Measurements from ENCODE around the gene GPR183. TPM values are rescaled to one million over a fixed set of nuclear protein-coding genes. Genes with fewer than 3 reads are reported as not detected.

The GPR183 gene
- total and polyA plus RNA-seq, 10 of the 15 experiments (the other 5 are each of a cell fraction or from before 2014, with no cell fraction given): 134 to 669 (median 225) TPM

- no peak for DNase-seq (ENCODE audit: low read depth, low spot score)
- peak overlapping the region; percentile 93 for H3K27ac ChIP-seq (ENCODE audit: control insufficient read depth, insufficient read depth)
- TF ChIP-seq SMAD5 (IDR thresholded peaks at IDR 0.05; ENCODE audit: low read depth) (no peak), NR2C2 (IDR thresholded peaks at IDR 0.05; ENCODE audit: borderline replicate concordance, control insufficient read depth, insufficient read length, low read depth) (no peak), POLR2AphosphoS2 (IDR thresholded peaks at IDR 0.05; ENCODE audit: low read depth, low read length) (no peak), ZNF622 (IDR thresholded peaks at IDR 0.05) (no peak), JUND (IDR thresholded peaks at IDR 0.05; ENCODE audit: low read depth, low read length) (no peak), NFXL1 (IDR thresholded peaks at IDR 0.05; ENCODE audit: borderline replicate concordance) (no peak), USF1 (IDR thresholded peaks at IDR 0.05; ENCODE audit: borderline replicate concordance, extremely low read length, insufficient read depth, low read depth, low read length) (no peak), HDGF (IDR thresholded peaks at IDR 0.05) (no peak), POLR2AphosphoS5 (IDR thresholded peaks at IDR 0.05; ENCODE audit: low read length) (peak; percentile 39; the same call in 1 of the 2 replicates), EP300 (IDR thresholded peaks at IDR 0.05; ENCODE audit: borderline replicate concordance in 1 of 2, control insufficient read depth in 1 of 2, low read depth in 2 of 2, low read length in 2 of 2) (peak in 1 of 2 experiments; percentile 12; a peak in 1 of 4 replicates), PAX5 (IDR thresholded peaks at IDR 0.05; ENCODE audit: borderline replicate concordance, low read depth, low read length) (peak; percentile 87), WRNIP1 (IDR thresholded peaks at IDR 0.05; ENCODE audit: borderline replicate concordance, low read depth, low read length) (no peak), BACH1 (IDR thresholded peaks at IDR 0.05; ENCODE audit: borderline replicate concordance) (no peak), SREBF2 (IDR thresholded peaks at IDR 0.05; ENCODE audit: low read length) (no peak), CEBPB (IDR thresholded peaks at IDR 0.05; ENCODE audit: borderline replicate concordance in 1 of 2, low read depth in 2 of 2, low read length in 2 of 2) (no peak; a peak in 1 of 4 replicates), NFYA (IDR thresholded peaks at IDR 0.05; ENCODE audit: borderline replicate concordance, low read depth, low read length) (no peak)
- TF ChIP-seq, protein P1, sequence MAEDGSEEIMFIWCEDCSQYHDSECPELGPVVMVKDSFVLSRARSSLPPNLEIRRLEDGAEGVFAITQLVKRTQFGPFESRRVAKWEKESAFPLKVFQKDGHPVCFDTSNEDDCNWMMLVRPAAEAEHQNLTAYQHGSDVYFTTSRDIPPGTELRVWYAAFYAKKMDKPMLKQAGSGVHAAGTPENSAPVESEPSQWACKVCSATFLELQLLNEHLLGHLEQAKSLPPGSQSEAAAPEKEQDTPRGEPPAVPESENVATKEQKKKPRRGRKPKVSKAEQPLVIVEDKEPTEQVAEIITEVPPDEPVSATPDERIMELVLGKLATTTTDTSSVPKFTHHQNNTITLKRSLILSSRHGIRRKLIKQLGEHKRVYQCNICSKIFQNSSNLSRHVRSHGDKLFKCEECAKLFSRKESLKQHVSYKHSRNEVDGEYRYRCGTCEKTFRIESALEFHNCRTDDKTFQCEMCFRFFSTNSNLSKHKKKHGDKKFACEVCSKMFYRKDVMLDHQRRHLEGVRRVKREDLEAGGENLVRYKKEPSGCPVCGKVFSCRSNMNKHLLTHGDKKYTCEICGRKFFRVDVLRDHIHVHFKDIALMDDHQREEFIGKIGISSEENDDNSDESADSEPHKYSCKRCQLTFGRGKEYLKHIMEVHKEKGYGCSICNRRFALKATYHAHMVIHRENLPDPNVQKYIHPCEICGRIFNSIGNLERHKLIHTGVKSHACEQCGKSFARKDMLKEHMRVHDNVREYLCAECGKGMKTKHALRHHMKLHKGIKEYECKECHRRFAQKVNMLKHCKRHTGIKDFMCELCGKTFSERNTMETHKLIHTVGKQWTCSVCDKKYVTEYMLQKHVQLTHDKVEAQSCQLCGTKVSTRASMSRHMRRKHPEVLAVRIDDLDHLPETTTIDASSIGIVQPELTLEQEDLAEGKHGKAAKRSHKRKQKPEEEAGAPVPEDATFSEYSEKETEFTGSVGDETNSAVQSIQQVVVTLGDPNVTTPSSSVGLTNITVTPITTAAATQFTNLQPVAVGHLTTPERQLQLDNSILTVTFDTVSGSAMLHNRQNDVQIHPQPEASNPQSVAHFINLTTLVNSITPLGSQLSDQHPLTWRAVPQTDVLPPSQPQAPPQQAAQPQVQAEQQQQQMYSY (CRISPR knock-in tag; IDR thresholded peaks at IDR 0.05): no peak
- TF ChIP-seq, protein P2, sequence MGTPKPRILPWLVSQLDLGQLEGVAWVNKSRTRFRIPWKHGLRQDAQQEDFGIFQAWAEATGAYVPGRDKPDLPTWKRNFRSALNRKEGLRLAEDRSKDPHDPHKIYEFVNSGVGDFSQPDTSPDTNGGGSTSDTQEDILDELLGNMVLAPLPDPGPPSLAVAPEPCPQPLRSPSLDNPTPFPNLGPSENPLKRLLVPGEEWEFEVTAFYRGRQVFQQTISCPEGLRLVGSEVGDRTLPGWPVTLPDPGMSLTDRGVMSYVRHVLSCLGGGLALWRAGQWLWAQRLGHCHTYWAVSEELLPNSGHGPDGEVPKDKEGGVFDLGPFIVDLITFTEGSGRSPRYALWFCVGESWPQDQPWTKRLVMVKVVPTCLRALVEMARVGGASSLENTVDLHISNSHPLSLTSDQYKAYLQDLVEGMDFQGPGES (IDR thresholded peaks at IDR 0.05): no peak
These were observed 5.3 kb upstream of the GPR183 start for GRCh38 chr13:99312493-99312883.

More at GRCh38 chr13:99312493-99312883, 5.3 kb upstream of the GPR183 start:
- CTCF ChIA-PET: interaction anchor here (0.8 to 1.4 kb wide), 7 partner anchors 9 to 53 kb away, joined by 3 to 9 read pairs (median 4); no protein-coding TSS in a partner anchor
- no TSS peak for BruUV-seq (replicated peaks)
- Histone ChIP-seq H4K20me1 (ENCODE audit: control insufficient read depth, insufficient read depth) (no peaks in the 10 kb centered on the region), H2AFZ (ENCODE audit: control insufficient read depth, low read depth, low read length) (no peak overlapping the region), H3K36me3 (ENCODE audit: control insufficient read depth in 2 of 2, insufficient read depth in 2 of 2, low read length in 1 of 2) (peaks cover 0 to 5% of the 10 kb centered on the region in 2 experiments; a peak in 1 of 4 replicates), H3K4me3 (no peak overlapping the region; the same call in 1 of the 2 replicates), H3K4me2 (ENCODE audit: control insufficient read depth, insufficient read depth) (peak overlapping the region; percentile 77), H3K9ac (ENCODE audit: control insufficient read depth, insufficient read depth, low read length) (peak overlapping the region; percentile 24), H3K9me3 (replicated peaks; ENCODE audit: control insufficient read depth, insufficient read depth, low read length) (no peaks in the 10 kb centered on the region), H3K4me1 (ENCODE audit: control insufficient read depth, insufficient read depth, low read length) (peaks cover 52% of the 10 kb centered on the region), H3K27me3 (replicated peaks in 1 of 2; ENCODE audit: control insufficient read depth in 2 of 2, insufficient read depth in 2 of 2, low read length in 1 of 2) (no peaks in the 10 kb centered on the region), H3K79me2 (ENCODE audit: control insufficient read depth, insufficient read depth, low read length) (peaks cover 55% of the 10 kb centered on the region)
- WGBS (ENCODE audit: insufficient coverage, insufficient replicate concordance, low lambda C conversion rate, missing lambda C conversion rate): 93% methylated on average over 7 of the region's 7 CpGs
- SMC1A ChIA-PET (ENCODE audit: uncharacterized antibody, unreplicated experiment): interaction anchor here (0.7 to 3.5 kb wide), 10 partner anchors 9 to 67 kb away, joined by 3 to 28 read pairs (median 4); no protein-coding TSS in a partner anchor
- FAIRE-seq (no peak), ATAC-seq (no peak)
- in situ Hi-C loops (cut with MboI) (no loop called here), intact Hi-C loops (cut with micrococcal nuclease; ENCODE audit: unreplicated experiment) (no loop called here)
- RAD21 ChIA-PET (ENCODE audit: unreplicated experiment): interaction anchor here (0.9 to 2.8 kb wide), 10 partner anchors 9 to 64 kb away, joined by 3 to 17 read pairs (median 4); no protein-coding TSS in a partner anchor
- POLR2A ChIA-PET: interaction anchor here (0.8 to 2.1 kb wide), 3 partner anchors 10 to 44 kb away, joined by 3 to 8 read pairs (median 4); no protein-coding TSS in a partner anchor

Data from GM12878 (cell line).